D721Med (cell line): ENCODE data around the gene TEFM.

ENCODE experiments used
- DNase-seq: peaks from one replicate; pipeline ENCODE4 v3.0.0; 2011; ENCODE audit warnings: low spot score; ENCODE audit not compliant: insufficient read length
- FAIRE-seq: peaks from 2 replicates; lab custom pipeline; 2011; peaks lifted over from hg19 to GRCh38; lab: Jason Lieb, UNC
- TF ChIP-seq, protein P1 (sequence below): IDR thresholded peaks from 2 replicates; pipeline ENCODE4 v1.5.1; 2012; ENCODE audit warnings: mild to moderate bottlenecking, control low read depth; ENCODE audit not compliant: insufficient read depth; ENCODE audit errors: missing control alignments

Gene TEFM

GRCh38 chr17:30897311-30897710 lies 8.7 kb downstream of the TEFM start:
- DNase-seq, result no peak
- no peak for FAIRE-seq
- TF ChIP-seq, protein P1, sequence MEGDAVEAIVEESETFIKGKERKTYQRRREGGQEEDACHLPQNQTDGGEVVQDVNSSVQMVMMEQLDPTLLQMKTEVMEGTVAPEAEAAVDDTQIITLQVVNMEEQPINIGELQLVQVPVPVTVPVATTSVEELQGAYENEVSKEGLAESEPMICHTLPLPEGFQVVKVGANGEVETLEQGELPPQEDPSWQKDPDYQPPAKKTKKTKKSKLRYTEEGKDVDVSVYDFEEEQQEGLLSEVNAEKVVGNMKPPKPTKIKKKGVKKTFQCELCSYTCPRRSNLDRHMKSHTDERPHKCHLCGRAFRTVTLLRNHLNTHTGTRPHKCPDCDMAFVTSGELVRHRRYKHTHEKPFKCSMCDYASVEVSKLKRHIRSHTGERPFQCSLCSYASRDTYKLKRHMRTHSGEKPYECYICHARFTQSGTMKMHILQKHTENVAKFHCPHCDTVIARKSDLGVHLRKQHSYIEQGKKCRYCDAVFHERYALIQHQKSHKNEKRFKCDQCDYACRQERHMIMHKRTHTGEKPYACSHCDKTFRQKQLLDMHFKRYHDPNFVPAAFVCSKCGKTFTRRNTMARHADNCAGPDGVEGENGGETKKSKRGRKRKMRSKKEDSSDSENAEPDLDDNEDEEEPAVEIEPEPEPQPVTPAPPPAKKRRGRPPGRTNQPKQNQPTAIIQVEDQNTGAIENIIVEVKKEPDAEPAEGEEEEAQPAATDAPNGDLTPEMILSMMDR, result no peak

DNA sequence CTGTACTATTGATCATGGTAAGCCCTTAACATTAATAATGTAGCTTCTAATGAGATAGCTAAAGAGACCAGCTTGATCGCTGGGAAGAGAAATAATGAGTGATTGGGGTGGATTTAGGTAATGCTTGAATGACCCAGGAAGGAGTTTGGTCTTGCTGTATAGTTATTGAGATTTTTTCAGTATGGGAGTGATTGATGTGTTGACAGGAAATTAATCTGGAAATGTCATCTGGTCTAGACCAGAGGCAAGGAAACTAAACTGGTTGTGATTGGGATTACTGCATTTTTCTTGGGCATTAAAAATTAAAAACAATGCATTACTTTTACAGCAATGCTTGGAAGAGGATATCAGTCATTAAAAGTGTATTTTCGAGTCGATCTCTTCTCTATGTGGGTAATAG lies 11.8 kb downstream of the TEFM start:
- no peak for FAIRE-seq
- DNase-seq, result no peak
- TF ChIP-seq, protein P1, result no peak

GRCh38 chr17:30886187-30886586 lies 19.9 kb downstream of the TEFM start:
- DNase-seq, result no peak
- FAIRE-seq, result no peak
- TF ChIP-seq, protein P1, result no peak

- TF ChIP-seq, protein P1, result no peak
- no peak for FAIRE-seq
- no peak for DNase-seq
Measured at GRCh38 chr17:30869005-30869404, 37.0 kb downstream of the TEFM start.

DNA sequence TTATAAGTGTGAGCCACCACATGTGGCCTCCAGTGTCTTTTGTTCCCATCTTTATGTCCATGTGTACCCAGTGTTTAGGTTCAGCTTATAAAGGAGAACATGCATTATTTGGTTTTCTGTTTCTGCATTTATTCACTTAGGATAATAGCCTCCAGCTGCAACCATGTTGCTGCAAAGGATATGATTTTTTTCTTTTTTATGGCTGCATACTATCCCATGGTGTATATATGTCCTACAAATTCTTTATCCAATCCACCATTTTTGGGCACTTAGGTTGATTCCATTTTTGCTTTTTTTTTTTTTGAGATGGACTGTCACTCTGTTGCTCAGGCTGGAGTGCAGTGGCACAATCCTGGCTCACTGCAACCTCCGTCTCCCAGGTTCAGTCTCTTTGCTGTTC lies 41.4 kb downstream of the TEFM start:
- DNase-seq (no peak), FAIRE-seq (no peak)
- TF ChIP-seq, protein P1, result no peak

GRCh38 chr17:30858556-30859250 lies 47.3 kb downstream of the TEFM start:
- TF ChIP-seq, protein P1, result no peak
- no peak for DNase-seq
- no peak for FAIRE-seq

DNA sequence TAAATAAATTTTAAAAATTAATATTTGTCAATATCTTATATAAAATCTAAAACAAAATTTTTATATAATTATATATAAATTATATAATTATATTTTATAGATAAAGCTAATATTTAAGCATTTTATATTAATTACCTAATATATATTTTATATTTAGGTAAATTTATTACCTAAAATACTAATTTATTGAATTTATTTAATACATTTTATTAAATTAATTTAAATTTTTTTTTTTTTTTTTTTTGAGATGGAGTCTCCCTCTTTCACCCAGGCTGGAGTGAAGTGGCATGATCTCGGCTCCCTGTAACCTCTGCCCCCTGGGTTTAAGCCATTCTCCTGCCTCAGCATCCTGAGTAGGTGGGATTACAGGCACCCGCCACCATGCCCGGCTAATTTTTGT lies 51.9 kb downstream of the TEFM start:
- FAIRE-seq (no peak), DNase-seq (no peak)
- TF ChIP-seq, protein P1, result no peak
